Measurements from ENCODE around the gene C10orf120.

The C10orf120 gene

GRCh38 chr10:122662231-122662630 lies 37.4 kb downstream of the C10orf120 start:
- no peak for DNase-seq (ENCODE audit: low read depth in 2 of 2, low spot score in 1 of 2)

- no peak for DNase-seq (ENCODE audit: low read depth in 2 of 2, low spot score in 1 of 2)
Measured at GRCh38 chr10:122660696-122661095, 39.0 kb downstream of the C10orf120 start.

- DNase-seq (ENCODE audit: low read depth in 2 of 2, low spot score in 1 of 2) = no peak
Measured at GRCh38 chr10:122659651-122660050, 40.0 kb downstream of the C10orf120 start.

- no peak for DNase-seq (ENCODE audit: low read depth in 2 of 2, low spot score in 1 of 2)
Measured at GRCh38 chr10:122659126-122659525, 40.5 kb downstream of the C10orf120 start.

GRCh38 chr10:122658356-122659049 lies 41.1 kb downstream of the C10orf120 start:
- no peak for DNase-seq (ENCODE audit: low read depth in 2 of 2, low spot score in 1 of 2)

GRCh38 chr10:122657729-122658128 lies 41.9 kb downstream of the C10orf120 start:
- DNase-seq (ENCODE audit: low read depth in 2 of 2, low spot score in 1 of 2) = no peak

GRCh38 chr10:122657255-122657654 lies 42.4 kb downstream of the C10orf120 start:
- DNase-seq (ENCODE audit: low read depth in 2 of 2, low spot score in 1 of 2) = no peak

GRCh38 chr10:122656741-122657140 lies 42.9 kb downstream of the C10orf120 start:
- DNase-seq (ENCODE audit: low read depth in 2 of 2, low spot score in 1 of 2) = no peak

GRCh38 chr10:122656308-122656705 lies 43.3 kb downstream of the C10orf120 start:
- no peak for DNase-seq (ENCODE audit: low read depth in 2 of 2, low spot score in 1 of 2)

- DNase-seq (ENCODE audit: low read depth in 2 of 2, low spot score in 1 of 2) = no peak
Measured at GRCh38 chr10:122655524-122656307, 43.9 kb downstream of the C10orf120 start.

GRCh38 chr10:122650331-122650730 lies 49.3 kb downstream of the C10orf120 start:
- DNase-seq (ENCODE audit: low read depth in 2 of 2, low spot score in 1 of 2) = no peak

- DNase-seq (ENCODE audit: low read depth in 2 of 2, low spot score in 1 of 2) = no peak
Measured at GRCh38 chr10:122649903-122650302, 49.7 kb downstream of the C10orf120 start.

GRCh38 chr10:122648599-122649428 lies 50.8 kb downstream of the C10orf120 start:
- no peak for DNase-seq (ENCODE audit: low read depth in 2 of 2, low spot score in 1 of 2)

Measured in stimulated activated CD8-positive, alpha-beta memory T cell treated with anti-CD3 and anti-CD28 coated beads, Interleukin-4, amount 100 ng/mL, for 4 hours (primary cell).